B cell (primary cell): ENCODE measurements around the gene THAP5.

Source experiments
- EZH2 ChIP-seq: IDR thresholded peaks from 2 replicates; pipeline ENCODE4 v1.6.1; 2012; ENCODE audit warnings: borderline replicate concordance, low read depth, mild to moderate bottlenecking, moderate library complexity, low read length; ENCODE audit not compliant: insufficient read depth, poor library complexity, severe bottlenecking
- TF ChIP-seq, protein P1 (sequence below): fragments of 200-600 bp; IDR thresholded peaks from one replicate; pipeline ENCODE4 v1.8.0; 2022; ENCODE audit warnings: antibody characterized with exemption, mild to moderate bottlenecking

DNA sequence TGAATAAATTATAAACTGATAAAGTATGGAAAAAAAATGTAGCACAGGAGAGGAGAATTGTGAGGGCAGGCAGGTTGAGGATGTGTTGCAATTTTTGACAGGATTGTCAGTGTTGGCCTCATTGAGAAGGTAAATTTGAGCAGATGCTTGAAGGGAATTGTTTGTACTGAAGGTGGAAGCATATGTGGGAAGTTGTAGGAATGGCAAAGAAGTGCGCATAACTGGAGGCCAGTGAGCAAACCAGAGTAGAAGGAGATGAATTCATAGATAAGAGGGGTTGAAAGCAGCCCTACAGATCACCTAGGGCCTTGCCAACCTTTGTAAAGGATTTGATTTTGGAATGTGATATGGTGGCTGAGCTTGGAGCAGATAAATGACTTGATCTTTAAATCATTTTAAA lies 6.6 kb upstream of the THAP5 start:
- TF ChIP-seq, protein P1, sequence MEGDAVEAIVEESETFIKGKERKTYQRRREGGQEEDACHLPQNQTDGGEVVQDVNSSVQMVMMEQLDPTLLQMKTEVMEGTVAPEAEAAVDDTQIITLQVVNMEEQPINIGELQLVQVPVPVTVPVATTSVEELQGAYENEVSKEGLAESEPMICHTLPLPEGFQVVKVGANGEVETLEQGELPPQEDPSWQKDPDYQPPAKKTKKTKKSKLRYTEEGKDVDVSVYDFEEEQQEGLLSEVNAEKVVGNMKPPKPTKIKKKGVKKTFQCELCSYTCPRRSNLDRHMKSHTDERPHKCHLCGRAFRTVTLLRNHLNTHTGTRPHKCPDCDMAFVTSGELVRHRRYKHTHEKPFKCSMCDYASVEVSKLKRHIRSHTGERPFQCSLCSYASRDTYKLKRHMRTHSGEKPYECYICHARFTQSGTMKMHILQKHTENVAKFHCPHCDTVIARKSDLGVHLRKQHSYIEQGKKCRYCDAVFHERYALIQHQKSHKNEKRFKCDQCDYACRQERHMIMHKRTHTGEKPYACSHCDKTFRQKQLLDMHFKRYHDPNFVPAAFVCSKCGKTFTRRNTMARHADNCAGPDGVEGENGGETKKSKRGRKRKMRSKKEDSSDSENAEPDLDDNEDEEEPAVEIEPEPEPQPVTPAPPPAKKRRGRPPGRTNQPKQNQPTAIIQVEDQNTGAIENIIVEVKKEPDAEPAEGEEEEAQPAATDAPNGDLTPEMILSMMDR = no peak
- no peak for TF ChIP-seq EZH2
